Amniotic stem cell (primary cell): ENCODE data around the gene PHF23.
"Not testable (repeated sequence)": the region's sequence is repeated elsewhere in the genome, so short reads cannot be mapped to it uniquely, and the experiment has no call there.

ENCODE experiments used
- DNase-seq: peaks from one replicate; lab custom pipeline; 2025; lab: John Stamatoyannopoulos, UW

Gene PHF23

GRCh38 chr17:7258731-7259554 lies 19.7 kb upstream of the PHF23 start:
- DNase-seq, result no peak

- no peak for DNase-seq
Observed at GRCh38 chr17:7256766-7257456, 17.7 kb upstream of the PHF23 start.

- DNase-seq, result no peak
Observed at GRCh38 chr17:7254511-7254910, 15.3 kb upstream of the PHF23 start.

GRCh38 chr17:7253082-7253481 lies 13.8 kb upstream of the PHF23 start:
- DNase-seq, result no peak

- DNase-seq, result peak; percentile 89
Observed at GRCh38 chr17:7252176-7253043, 13.2 kb upstream of the PHF23 start, which contains the start of gene ELP5. Gene ELP5, plus strand, starts transcription at chr17:7252215. Its CDS starts 336 bp downstream, at chr17:7252551.

GRCh38 chr17:7251661-7252175 lies 12.5 kb upstream of the PHF23 start, which contains the start of gene CTDNEP1:
Gene CTDNEP1, minus strand, starts transcription at chr17:7251734. Its CDS starts 438 bp downstream, at chr17:7251296.
- DNase-seq, result peak; percentile 92

- no peak for DNase-seq
Observed at GRCh38 chr17:7250695-7251627, 11.7 kb upstream of the PHF23 start.

GRCh38 chr17:7249830-7250229 lies 10.6 kb upstream of the PHF23 start:
- no peak for DNase-seq

- no peak for DNase-seq
Observed at GRCh38 chr17:7249214-7249613, 10.0 kb upstream of the PHF23 start.

- no peak for DNase-seq
Observed at GRCh38 chr17:7248796-7249195, 9.5 kb upstream of the PHF23 start.

- DNase-seq, result no peak
Observed at GRCh38 chr17:7246779-7247178, 7.5 kb upstream of the PHF23 start.

- DNase-seq, result not testable (repeated sequence)
Observed at GRCh38 chr17:7243838-7244237, 4.6 kb upstream of the PHF23 start.

- DNase-seq, result no peak
Observed at GRCh38 chr17:7243453-7243729, 4.1 kb upstream of the PHF23 start.

GRCh38 chr17:7242717-7243452 lies 3.6 kb upstream of the PHF23 start:
- DNase-seq, result peak; percentile 79

GRCh38 chr17:7241783-7242716 lies 2.8 kb upstream of the PHF23 start, which contains the start of gene GABARAP:
Gene GABARAP, minus strand, starts transcription at chr17:7242449. Its CDS starts 119 bp downstream, at chr17:7242330.
- DNase-seq, result peak; percentile 77

GRCh38 chr17:7241090-7241733 lies 2.0 kb upstream of the PHF23 start:
- no peak for DNase-seq

- no peak for DNase-seq
Observed at GRCh38 chr17:7240375-7240774, 1.1 kb upstream of the PHF23 start.

- DNase-seq, result no peak
Observed at GRCh38 chr17:7238420-7239090, 702 bp downstream of the PHF23 start.
